Uterus (tissue), 4 donors: ENCODE data around the gene VWC2L. TPM values are rescaled to one million over a fixed set of nuclear protein-coding genes. Genes with fewer than 3 reads are reported as not detected.

Experiments used
- DNase-seq, 2 donors: peaks; one replicate each; pipeline ENCODE4 v3.0.0-alpha.2; 2019 to 2020
- H3K27ac ChIP-seq, 2 donors: fragments of 200-600 bp; sonication (generic); 1 replicate in 1 of 2; 2 replicates in 1 of 2; pipeline ENCODE4 v1.5.1; 2016 to 2018
- H3K27me3 ChIP-seq, 2 donors: fragments of 200-600 bp; sonication (generic); one replicate each; pipeline ENCODE4 v1.5.1; 2018 to 2019; ENCODE audit warnings: control low read depth in 1 of 2
- H3K36me3 ChIP-seq, 2 donors: fragments of 200-600 bp; sonication (generic); one replicate each; pipeline ENCODE4 v1.5.1; 2019; ENCODE audit warnings: control low read depth in 1 of 2
- H3K4me1 ChIP-seq, 2 donors: fragments of 200-600 bp; sonication (generic); one replicate each; pipeline ENCODE4 v1.5.1; 2018 to 2019; ENCODE audit warnings: control low read depth in 1 of 2
- H3K4me3 ChIP-seq, 2 donors: fragments of 200-600 bp; sonication (generic); 1 replicate in 1 of 2; 2 replicates in 1 of 2; pipeline ENCODE4 v1.5.1; 2018 to 2019; ENCODE audit warnings: mild to moderate bottlenecking in 1 of 2
- H3K9me3 ChIP-seq, 2 donors: fragments of 200-600 bp; sonication (generic); one replicate each; pipeline ENCODE4 v1.5.1; 2019; ENCODE audit warnings: control low read depth in 1 of 2
- CTCF ChIP-seq, 4 experiments: fragments of 200-600 bp in 2 of 4; fragments of 450-650 bp in 2 of 4; sonication (generic) in 2 of 4; IDR thresholded peaks; one replicate each; pipeline ENCODE4 v1.5.1; 2016 to 2019; ENCODE audit warnings: antibody characterized with exemption in 4 of 4, mild to moderate bottlenecking in 2 of 4, moderate library complexity in 1 of 4
- POLR2A ChIP-seq, 2 donors: fragments of 450-650 bp; IDR thresholded peaks; one replicate each; pipeline ENCODE4 v1.6.1; 2016; ENCODE audit warnings: antibody characterized with exemption in 2 of 2, mild to moderate bottlenecking in 1 of 2, moderate library complexity in 1 of 2
- intact Hi-C: fragments of 100-400 bp; cut with DNase I; formaldehyde crosslinking; loops from one replicate; pipeline ENCODE4 v1.15.1; 2023; ENCODE audit warnings: low total_unique reads
- total RNA-seq, 4 donors: library from RNA; depleted of rRNA in 3 of 4; stranded (reverse); fragments of >200 nt in 3 of 4; gene quantifications; one replicate each; pipeline versions ENCODE4 v1.1.0 to v1.2.4, GENCODE V29; 2014 to 2023
- donor health status: DM: yes; HTN: yes; CAD: no.

VWC2L gene
- total RNA-seq, 4 donors from 2014 or later, result 0.21 TPM; not detected in 3

- Histone ChIP-seq H3K4me1 (no peaks in the 10 kb centered on the region), H3K4me3 (no peak overlapping the region), H3K27ac (no peak overlapping the region), H3K27me3 (no peaks in the 10 kb centered on the region), H3K9me3 (no peaks in the 10 kb centered on the region), H3K36me3 (no peaks in the 10 kb centered on the region)
- no peak for DNase-seq
- no peak for TF ChIP-seq POLR2A (IDR thresholded peaks at IDR 0.05)
- no peak for TF ChIP-seq CTCF (IDR thresholded peaks at IDR 0.05)
- intact Hi-C loops, result no loop called here
Observed at GRCh38 chr2:214489702-214490101, 78.8 kb downstream of the VWC2L start.

GRCh38 chr2:214492152-214492551, 81.3 kb downstream of the VWC2L start:
- Histone ChIP-seq H3K4me1 (no peaks in the 10 kb centered on the region), H3K36me3 (no peaks in the 10 kb centered on the region), H3K27me3 (no peaks in the 10 kb centered on the region), H3K4me3 (no peak overlapping the region), H3K27ac (no peak overlapping the region), H3K9me3 (no peaks in the 10 kb centered on the region)
- TF ChIP-seq CTCF (IDR thresholded peaks at IDR 0.05) (no peak), POLR2A (IDR thresholded peaks at IDR 0.05) (no peak)
- no peak for DNase-seq
- intact Hi-C loops, result no loop called here

GRCh38 chr2:214492608-214493007, 81.8 kb downstream of the VWC2L start:
- no peak overlapping the region for H3K4me3 ChIP-seq
- intact Hi-C loops, result no loop called here
- H3K27me3 ChIP-seq, result no peaks in the 10 kb centered on the region
- TF ChIP-seq CTCF (IDR thresholded peaks at IDR 0.05) (no peak), POLR2A (IDR thresholded peaks at IDR 0.05) (no peak)
- no peak overlapping the region for H3K27ac ChIP-seq
- DNase-seq, result no peak
- H3K36me3 ChIP-seq, result no peaks in the 10 kb centered on the region
- H3K9me3 ChIP-seq, result no peaks in the 10 kb centered on the region
- H3K4me1 ChIP-seq, result no peaks in the 10 kb centered on the region

- H3K27me3 ChIP-seq, result no peaks in the 10 kb centered on the region
- intact Hi-C loops, result no loop called here
- no peak overlapping the region for H3K27ac ChIP-seq
- no peaks in the 10 kb centered on the region for H3K9me3 ChIP-seq
- H3K4me3 ChIP-seq, result no peak overlapping the region
- TF ChIP-seq POLR2A (IDR thresholded peaks at IDR 0.05) (no peak), CTCF (IDR thresholded peaks at IDR 0.05) (no peak)
- DNase-seq, result no peak
- H3K4me1 ChIP-seq, result no peaks in the 10 kb centered on the region
- H3K36me3 ChIP-seq, result no peaks in the 10 kb centered on the region
Observed at GRCh38 chr2:214497489-214497888, 86.6 kb downstream of the VWC2L start.

- H3K27ac ChIP-seq, result no peak overlapping the region
- DNase-seq, result no peak
- intact Hi-C loops, result no loop called here
Observed at GRCh38 chr2:214503568-214503967, 92.7 kb downstream of the VWC2L start.

More at GRCh38 chr2:214503568-214503967, 92.7 kb downstream of the VWC2L start:
- H3K36me3 ChIP-seq, result no peaks in the 10 kb centered on the region
- no peaks in the 10 kb centered on the region for H3K4me1 ChIP-seq
- no peak overlapping the region for H3K4me3 ChIP-seq
- no peaks in the 10 kb centered on the region for H3K27me3 ChIP-seq
- H3K9me3 ChIP-seq, result no peaks in the 10 kb centered on the region
- no peak for TF ChIP-seq CTCF (IDR thresholded peaks at IDR 0.05)
